ENCODE data around the gene CTAGE9.
"Not testable (repeated sequence)": the region's sequence is repeated elsewhere in the genome, so short reads cannot be mapped to it uniquely, and the experiment has no call there.

The CTAGE9 gene

GRCh38 chr6:131710917-131711316 is at the start of gene CTAGE9:
Gene CTAGE9, minus strand, starts transcription at chr6:131711017. Its CDS starts 0 bp downstream, at chr6:131711017.
- FAIRE-seq, result not testable (repeated sequence)

DNA sequence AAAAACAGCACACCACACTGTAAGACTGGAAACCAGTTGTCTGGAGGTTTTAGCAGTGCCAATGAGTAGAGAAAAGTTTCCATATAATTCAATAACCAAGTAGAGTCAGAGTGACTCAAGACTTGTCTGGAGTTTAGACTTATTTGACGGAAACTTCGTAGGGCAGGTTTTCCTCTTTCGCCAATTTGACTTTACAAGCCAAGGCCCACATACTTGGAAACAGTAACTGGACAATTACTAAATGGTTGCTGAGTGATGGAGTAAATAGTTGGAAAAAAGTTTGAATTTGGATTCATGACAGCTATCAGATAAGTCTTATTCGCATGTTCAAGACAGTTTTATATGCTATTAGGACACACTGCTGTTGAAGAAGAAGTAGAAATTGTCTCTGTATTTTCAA is 48.1 kb upstream of the CTAGE9 start:
- FAIRE-seq, result no peak

DNA sequence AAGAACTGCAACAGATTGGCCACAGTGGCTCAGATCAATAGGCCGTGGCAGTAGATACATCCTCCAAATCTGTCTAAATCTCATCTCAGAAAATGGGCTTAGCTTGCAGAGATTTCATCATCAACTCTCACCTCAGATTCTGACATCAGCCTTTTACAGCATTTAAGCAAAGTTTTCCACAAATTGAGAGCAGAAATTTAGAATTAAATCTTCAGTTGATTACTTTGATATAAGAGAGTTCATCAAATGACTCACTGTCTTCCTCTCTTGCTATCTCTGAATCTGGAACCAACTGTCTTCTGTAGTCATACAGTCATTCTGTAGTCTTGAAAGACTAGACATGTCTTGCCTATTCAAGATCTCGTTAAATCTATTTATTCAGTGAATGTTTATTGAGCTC is 45.2 kb upstream of the CTAGE9 start:
- no peak for FAIRE-seq

GRCh38 chr6:131755597-131755996 is 44.8 kb upstream of the CTAGE9 start:
- FAIRE-seq, result no peak

GRCh38 chr6:131754715-131755567 is 44.1 kb upstream of the CTAGE9 start:
- FAIRE-seq, result no peak

DNA sequence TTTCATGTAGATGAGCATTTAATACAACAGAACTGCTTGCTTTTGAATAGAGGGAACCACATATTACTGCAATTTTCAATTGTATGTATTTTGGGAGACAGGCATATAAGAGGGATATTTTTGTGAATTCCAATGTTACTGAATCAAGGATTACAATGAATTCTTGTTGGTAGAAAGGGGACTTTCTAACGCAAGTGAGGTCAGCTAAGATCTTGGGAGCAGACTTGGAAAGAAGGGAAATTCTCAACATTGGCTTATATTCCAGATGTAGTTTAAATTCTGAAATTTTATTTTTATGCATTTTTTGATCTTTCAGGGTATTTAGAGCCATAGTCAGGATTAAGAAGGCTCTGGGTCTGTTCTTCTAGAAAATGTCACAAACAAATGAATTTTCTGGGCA is 43.3 kb upstream of the CTAGE9 start:
- FAIRE-seq, result no peak

GRCh38 chr6:131751012-131751715 is 40.3 kb upstream of the CTAGE9 start:
- FAIRE-seq, result not testable (repeated sequence)

- no peak for FAIRE-seq
Observed at GRCh38 chr6:131749023-131749422, 38.2 kb upstream of the CTAGE9 start.

- no peak for FAIRE-seq
Observed at GRCh38 chr6:131747821-131748353, 37.1 kb upstream of the CTAGE9 start.

- no peak for FAIRE-seq
Observed at GRCh38 chr6:131745476-131745875, 34.7 kb upstream of the CTAGE9 start.

GRCh38 chr6:131744432-131745287 is 33.8 kb upstream of the CTAGE9 start:
- FAIRE-seq, result no peak

DNA sequence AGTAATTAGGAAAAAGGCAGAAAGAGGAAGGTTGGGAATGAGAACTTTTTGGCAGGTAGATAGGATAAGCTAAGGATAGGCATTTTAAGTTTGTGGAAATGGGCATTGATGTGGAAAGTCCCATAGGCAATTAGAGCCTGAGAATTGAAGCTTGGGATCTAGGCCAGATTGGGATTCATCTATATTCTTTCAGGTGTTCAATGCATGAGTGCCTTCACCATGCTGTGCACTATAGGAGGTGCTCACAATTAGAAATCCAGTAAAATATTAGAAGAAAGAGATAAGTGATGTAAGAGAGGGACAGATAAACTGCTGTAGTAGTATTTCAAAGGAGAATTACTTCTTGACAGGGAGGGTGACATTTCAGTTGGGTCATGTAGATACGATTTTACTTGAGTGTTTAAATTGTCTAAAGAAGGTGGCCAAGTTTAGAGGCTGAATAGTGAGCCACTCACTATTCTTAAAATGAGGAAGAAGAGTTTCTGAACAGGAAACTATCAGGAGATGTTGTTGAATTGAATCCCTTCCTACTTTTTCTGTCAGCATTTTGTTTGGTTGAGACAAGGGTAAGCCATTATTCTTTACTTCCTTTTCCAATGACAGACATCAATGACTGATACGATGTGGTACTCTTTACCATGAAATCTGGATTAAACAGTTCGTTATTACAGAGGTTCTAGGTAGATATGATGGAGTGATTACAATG is 31.0 kb upstream of the CTAGE9 start:
- FAIRE-seq, result no peak

DNA sequence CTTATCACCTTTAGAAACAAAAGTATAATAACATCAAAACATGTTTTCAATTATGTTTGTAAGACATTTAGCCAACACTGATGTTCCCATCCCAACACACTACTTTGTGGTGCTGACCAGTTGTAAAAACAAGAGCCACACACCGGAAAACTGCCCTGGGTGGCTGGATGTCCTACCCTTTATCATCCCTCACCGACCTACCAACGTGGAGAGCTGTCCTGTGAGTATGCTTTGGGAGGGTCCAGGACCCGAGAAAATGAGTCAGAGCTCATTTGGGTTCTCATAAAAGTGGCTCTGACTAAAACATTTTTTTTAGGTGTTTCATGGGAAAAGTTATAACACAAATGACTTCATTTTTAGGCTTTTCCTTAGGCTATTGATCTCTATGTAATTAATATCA is 29.3 kb upstream of the CTAGE9 start:
- FAIRE-seq, result no peak

DNA sequence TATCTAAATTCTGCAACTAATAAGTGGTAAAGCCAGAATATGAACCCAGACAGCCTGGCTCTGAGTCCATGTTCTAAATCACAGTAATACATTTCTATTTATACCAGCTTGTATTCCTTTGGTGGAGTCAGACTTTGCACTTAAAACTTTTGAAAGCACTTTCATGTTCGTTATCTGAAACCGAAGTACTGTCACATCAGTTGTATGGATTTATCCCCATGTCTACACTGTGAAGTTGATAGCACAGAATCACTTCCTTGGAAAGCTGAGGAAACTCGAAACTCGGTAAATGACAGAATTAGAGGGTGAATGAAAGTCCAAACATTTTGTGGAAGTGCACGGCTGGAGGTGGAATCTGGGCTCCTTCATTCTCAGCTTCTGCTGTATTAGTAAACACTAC is 28.3 kb upstream of the CTAGE9 start:
- FAIRE-seq, result no peak

GRCh38 chr6:131736811-131737210 is 26.0 kb upstream of the CTAGE9 start:
- no peak for FAIRE-seq

- FAIRE-seq, result no peak
Observed at GRCh38 chr6:131736003-131736596, 25.3 kb upstream of the CTAGE9 start.

- no peak for FAIRE-seq
Observed at GRCh38 chr6:131733376-131734016, 22.7 kb upstream of the CTAGE9 start.

DNA sequence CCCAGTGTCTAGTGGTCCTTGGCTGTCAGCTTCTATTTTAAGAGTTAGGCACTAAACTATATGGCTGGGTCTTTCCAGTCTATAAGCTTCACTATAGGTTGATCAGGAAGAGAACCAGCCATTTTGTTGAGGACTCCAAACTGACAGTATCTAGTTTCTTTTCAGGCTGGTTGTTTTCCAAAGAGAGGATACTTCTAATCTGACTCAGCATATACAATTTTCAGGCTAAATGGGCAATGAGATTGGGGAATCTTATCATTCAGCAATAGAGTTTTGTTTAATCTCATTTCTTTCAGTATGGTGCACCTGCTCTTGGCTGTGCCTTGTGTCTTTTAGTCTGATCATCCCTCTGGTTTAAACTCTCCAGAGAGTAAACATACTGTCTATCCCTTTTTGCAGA is 20.4 kb upstream of the CTAGE9 start:
- FAIRE-seq, result no peak

- no peak for FAIRE-seq
Observed at GRCh38 chr6:131730264-131730663, 19.4 kb upstream of the CTAGE9 start.

DNA sequence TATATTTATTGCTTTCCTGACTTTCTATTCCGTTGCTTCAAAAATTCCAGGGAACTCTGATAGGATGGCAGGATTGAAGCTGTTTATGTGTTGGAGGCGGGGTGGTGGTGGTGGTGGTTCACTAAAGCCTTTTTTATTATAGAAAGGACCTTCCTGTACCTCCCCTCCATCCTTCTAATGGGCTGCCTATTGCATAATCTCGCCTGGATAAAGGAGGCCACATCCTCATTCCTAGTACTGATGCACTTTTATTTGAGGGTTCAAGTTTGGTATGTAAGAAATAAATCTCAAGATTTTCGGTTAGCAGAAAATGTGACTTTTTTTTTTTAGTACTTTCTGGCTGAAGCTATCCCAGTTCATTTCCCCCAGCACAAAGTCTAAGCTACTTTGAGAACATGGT is 18.7 kb upstream of the CTAGE9 start:
- FAIRE-seq, result no peak

DNA sequence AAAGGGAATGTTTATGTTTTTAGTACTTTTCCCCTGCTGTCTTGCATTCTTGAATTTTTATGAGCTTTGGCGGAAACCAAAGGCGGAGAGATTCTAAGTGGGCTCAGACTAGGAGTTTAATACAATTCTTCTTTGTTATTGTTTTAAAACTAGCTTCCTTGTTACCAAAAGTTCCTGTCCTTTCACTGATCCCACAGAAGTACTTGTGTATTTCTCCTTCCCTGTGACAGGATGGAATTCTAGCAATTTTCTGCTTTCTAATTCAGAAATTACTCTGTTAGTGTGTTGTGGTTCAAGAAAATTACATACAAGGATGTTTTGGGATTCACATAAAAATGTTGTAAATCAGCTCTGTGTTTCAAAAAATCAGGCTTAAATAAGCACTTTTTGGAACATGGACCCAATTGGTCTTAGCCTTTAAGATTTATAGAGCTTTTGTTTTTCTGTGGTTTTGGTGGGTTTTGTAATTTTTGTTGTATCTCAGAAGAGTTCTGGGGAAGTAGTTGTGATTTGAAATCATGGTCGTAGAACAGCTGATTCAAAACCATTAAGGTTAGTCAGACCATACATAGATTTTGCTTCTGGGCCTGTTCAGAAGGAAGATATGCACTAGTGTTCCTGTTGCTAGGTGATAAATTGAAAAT is 17.6 kb upstream of the CTAGE9 start:
- FAIRE-seq, result no peak
